HFF-Myc (cell line): ENCODE data around the gene TRIP10.

Experiments
- DNase-seq: peaks from one replicate; pipeline ENCODE4 v3.0.0-alpha.2; 2011; ENCODE audit warnings: low read depth; ENCODE audit errors: extremely low read depth
- H3K4me3 ChIP-seq: replicated peaks from 2 replicates; pipeline ENCODE4 v1.5.1; 2011; ENCODE audit warnings: low read depth, mild to moderate bottlenecking, control low read depth, low read length
- CTCF ChIP-seq: IDR thresholded peaks from 2 replicates; pipeline ENCODE4 v1.5.1; 2012; ENCODE audit warnings: mild to moderate bottlenecking, low read depth, low read length, control low read depth; ENCODE audit errors: missing control alignments

Gene TRIP10

GRCh38 chr19:6737284-6737872 lies 2.1 kb upstream of the TRIP10 start, which contains the start of gene GPR108:
GPR108 (minus strand) TSS chr19:6737580; CDS start chr19:6737576, 4 bp downstream.
- no peak for TF ChIP-seq CTCF
- H3K4me3 ChIP-seq = peak within 1 kb of the TSS; percentile 77
- DNase-seq = peak; percentile 100

GRCh38 chr19:6737873-6738786 lies 1.4 kb upstream of the TRIP10 start:
- no peak for DNase-seq
- peak; percentile 65 for TF ChIP-seq CTCF
- H3K4me3 ChIP-seq = peak overlapping the region; percentile 45

- TF ChIP-seq CTCF = no peak
- peak; percentile 77 for DNase-seq
- peak overlapping the region; percentile 45 for H3K4me3 ChIP-seq
Measured at GRCh38 chr19:6738787-6739389, 592 bp upstream of the TRIP10 start.

GRCh38 chr19:6739883-6740588 lies 556 bp downstream of the TRIP10 start:
- DNase-seq = no peak
- TF ChIP-seq CTCF = no peak
- peak overlapping the region; percentile 87 for H3K4me3 ChIP-seq

GRCh38 chr19:6740589-6741343 lies 1.3 kb downstream of the TRIP10 start:
- DNase-seq = no peak
- H3K4me3 ChIP-seq = peak overlapping the region; percentile 87
- TF ChIP-seq CTCF = no peak

- TF ChIP-seq CTCF = no peak
- no peak for DNase-seq
- H3K4me3 ChIP-seq = no peak overlapping the region
Measured at GRCh38 chr19:6743066-6743465, 3.6 kb downstream of the TRIP10 start.
